Right lobe of liver (tissue), 5 donors: ENCODE results near the gene CDC16. TPM values are rescaled to one million over a fixed set of nuclear protein-coding genes. Genes with fewer than 3 reads are reported as not detected.

ENCODE experiments used
- microRNA-seq, 2 donors: library from miRNA; unstranded; fragments of <30 nt; microRNA quantifications; one replicate each; pipeline ENCODE4, GENCODE V29; 2019 to 2020
- small RNA-seq, 2 experiments: library from RNA; depleted of rRNA; stranded (forward); fragments of <200 nt; gene quantifications; one replicate each; pipeline ENCODE3, GENCODE V24; 2016
- total RNA-seq, 6 experiments: library from RNA; depleted of rRNA in 2 of 6; stranded (reverse); fragments of >200 nt in 2 of 6; fragmentation: NEBNext Ultra II Directional in 3 of 6; extraction: Animal tissue kit (Norgen Biotek cat#: 25700) in 3 of 6; gene quantifications; one replicate each; pipeline versions ENCODE4 v1.1.0 to v1.2.4, GENCODE V29; 2016 to 2023
- donor health status: DM: no; HTN: no; CAD: no.
- donor health status: DM: no; HTN: no; CAD: no.
- donor health status: DM: no; HTN: yes; CAD: no.
- donor health status: DM: no; HTN: yes; CAD: no.

CDC16 gene
- total RNA-seq, 6 experiments from 2014 or later = 28.4 to 47.6 (median 35.8) TPM

Small RNA genes lying within 50 kb of the gene (microRNA-seq; reads per million reads assigned to microRNA genes)
- gene MIR4502 (0 to 0.29 reads per million in 2 donors), gene MIR548AR (0 reads per million in 2 donors)

Small RNA genes lying within 50 kb of the gene (small RNA-seq; reads per million reads assigned to genes)
- gene MIR4502 = 0 reads per million in 2 experiments
- 0 to 0.10 reads per million in 2 experiments for gene MIR548AR

Other genes with a start within 250 kb of the CDC16 start
- gene RASA3, start 102.3 kb upstream of the CDC16 start, total RNA-seq = 1 to 10 TPM; 3.5 to 7.9 (median 4.6) TPM
- gene CFAP97D2, start 55.6 kb upstream of the CDC16 start, total RNA-seq = not detected
- 10 to 100 TPM; 10.6 to 24.3 (median 14.8) TPM for gene UPF3A, start 46.7 kb downstream of the CDC16 start, total RNA-seq
- gene CHAMP1, start 79.6 kb downstream of the CDC16 start, total RNA-seq = 10 to 100 TPM; 10.3 to 17.5 (median 11.5) TPM